Measurements from ENCODE around the gene SART3. TPM values are rescaled to one million over a fixed set of nuclear protein-coding genes. Genes with fewer than 3 reads are reported as not detected.

The SART3 gene
- total and polyA plus RNA-seq, 2 of the 4 experiments (the other 2 are of a cell fraction) = 22.6 to 37.8 TPM

GRCh38 chr12:108527166-108527496 is 33.8 kb downstream of the SART3 start:
- Histone ChIP-seq H3K56ac (ENCODE audit: extremely low read depth, insufficient read depth, low read length) (no peak overlapping the region), H3K9ac (ENCODE audit: low read depth, low read length) (no peak overlapping the region), H3K4me2 (ENCODE audit: low read depth, low read length) (no peak overlapping the region), H3K4me3 (ENCODE audit: insufficient read depth, low read depth, low read length) (no peak overlapping the region), H4K5ac (ENCODE audit: low read depth, low read length) (no peak overlapping the region), H4K20me1 (ENCODE audit: insufficient read depth, low read length) (peaks cover 19% of the 10 kb centered on the region), H3K4ac (ENCODE audit: low read depth, low read length) (no peak overlapping the region), H3K23ac (ENCODE audit: low read depth, low read length) (no peak overlapping the region), H2BK5ac (ENCODE audit: low read depth, low read length, poor library complexity, severe bottlenecking) (no peak overlapping the region), H2AK5ac (ENCODE audit: low read depth, low read length) (no peak overlapping the region), H4K91ac (ENCODE audit: insufficient read depth, low read depth, low read length) (no peak overlapping the region), H3K27me3 (ENCODE audit: control insufficient read depth, insufficient read depth, low read length) (no peaks in the 10 kb centered on the region), H3K36me3 (ENCODE audit: control insufficient read depth, insufficient read depth, low read length) (peaks cover 62% of the 10 kb centered on the region), H2AFZ (replicated peaks; ENCODE audit: low read length, poor library complexity) (no peak overlapping the region), H3K27ac (ENCODE audit: insufficient read depth, low read length) (no peak overlapping the region), H2BK15ac (ENCODE audit: low read depth, low read length) (no peak overlapping the region), H3K79me1 (ENCODE audit: low read depth in 1 of 2, low read length in 2 of 2) (peaks cover 19 to 43% of the 10 kb centered on the region in 2 experiments), H4K8ac (ENCODE audit: low read depth in 2 of 2, low read length in 2 of 2) (no peak overlapping the region), H2BK120ac (ENCODE audit: low read depth, low read length) (no peak overlapping the region), H3K14ac (replicated peaks; ENCODE audit: low read depth, low read length) (no peak overlapping the region), H3K4me1 (ENCODE audit: control insufficient read depth, insufficient read depth, low read length) (peaks cover 3% of the 10 kb centered on the region; the same call in 1 of the 2 replicates), H2BK20ac (ENCODE audit: low read depth, low read length) (no peak overlapping the region), H2AK9ac (replicated peaks; ENCODE audit: low read depth, low read length, poor library complexity) (peak overlapping the region; percentile 19), H3K18ac (ENCODE audit: low read depth, low read length) (no peak overlapping the region), H3K9me3 (ENCODE audit: control insufficient read depth, insufficient read depth, low read length) (no peaks in the 10 kb centered on the region), H3K9me1 (ENCODE audit: insufficient read depth, low read length) (peaks cover 7% of the 10 kb centered on the region; the same call in 1 of the 2 replicates)
- 87% methylated on average over 6 of the region's 6 CpGs; no CpG with 5 or more reads in 1 of the 2 experiments for WGBS, 2 experiments (ENCODE audit: extremely low coverage in 2 of 2, insufficient read length in 1 of 2)
- intact Hi-C loops (cut with micrococcal nuclease) = no loop called here
- ATAC-seq (ENCODE audit: low read depth) (no peak), DNase-seq (no peak)
- BruUV-seq (replicated peaks) = no TSS peak
- ChIA-PET CTCF (no interaction called here), POLR2A (ENCODE audit: unreplicated experiment) (no interaction called here)
- dilution Hi-C loops (cut with HindIII; ENCODE audit: low sequenced_read_pairs, unreplicated experiment) = no loop called here
- in situ Hi-C loops (cut with MboI; ENCODE audit: low sequenced_read_pairs) = no loop called here
- TF ChIP-seq USF2 (IDR thresholded peaks at IDR 0.05; ENCODE audit: low read depth, low read length) (no peak), MAZ (IDR thresholded peaks at IDR 0.05; ENCODE audit: borderline replicate concordance, low read depth, low read length) (no peak), POLR2A (IDR thresholded peaks at IDR 0.05; ENCODE audit: low read depth, low read length) (no peak), FOS (IDR thresholded peaks at IDR 0.05; ENCODE audit: low read depth, low read length) (no peak), RCOR1 (IDR thresholded peaks at IDR 0.05; ENCODE audit: insufficient replicate concordance, low read length) (no peak), RFX5 (IDR thresholded peaks at IDR 0.05; ENCODE audit: low read depth, low read length) (no peak), NFE2L2 (IDR thresholded peaks at IDR 0.05; ENCODE audit: low read depth, low read length) (no peak), SMC3 (IDR thresholded peaks at IDR 0.05; ENCODE audit: low read depth, low read length) (no peak)

All from IMR-90 (cell line).